ENCODE measurements around the gene CLASP2.
"Not testable (repeated sequence)": the region's sequence is repeated elsewhere in the genome, so short reads cannot be mapped to it uniquely, and the experiment has no call there.

CLASP2 gene

GRCh38 chr3:33717866-33718594 lies at the start of gene CLASP2:
Gene CLASP2, minus strand, starts transcription at chr3:33718254. Its CDS starts 252 bp downstream, at chr3:33718002.
- DNase-seq (ENCODE audit: low read depth in 1 of 2, low spot score in 1 of 2): peak; percentile 60 to 76

GRCh38 chr3:33758864-33759263 lies 40.8 kb upstream of the CLASP2 start:
- DNase-seq (ENCODE audit: low read depth in 1 of 2, low spot score in 1 of 2): no peak

DNA sequence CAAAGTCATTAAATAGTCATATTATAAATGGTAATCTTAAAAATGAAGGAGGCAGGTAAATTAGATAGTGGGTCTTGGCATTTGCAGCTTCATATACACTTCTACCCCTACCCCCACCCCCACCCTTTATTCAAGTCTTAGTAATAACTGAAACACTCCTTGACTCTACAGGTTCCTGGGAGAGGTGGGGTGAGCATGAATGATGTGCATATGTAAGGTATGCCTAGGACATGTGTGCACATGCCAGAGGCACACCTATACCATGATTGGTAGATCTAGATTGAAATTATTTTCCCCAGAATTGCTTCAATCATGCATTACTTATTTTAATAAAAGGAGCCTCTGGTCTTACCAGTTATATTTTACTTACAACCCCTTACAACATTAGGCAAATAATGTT lies 40.2 kb upstream of the CLASP2 start:
- DNase-seq (ENCODE audit: low read depth in 1 of 2, low spot score in 1 of 2): no peak

DNA sequence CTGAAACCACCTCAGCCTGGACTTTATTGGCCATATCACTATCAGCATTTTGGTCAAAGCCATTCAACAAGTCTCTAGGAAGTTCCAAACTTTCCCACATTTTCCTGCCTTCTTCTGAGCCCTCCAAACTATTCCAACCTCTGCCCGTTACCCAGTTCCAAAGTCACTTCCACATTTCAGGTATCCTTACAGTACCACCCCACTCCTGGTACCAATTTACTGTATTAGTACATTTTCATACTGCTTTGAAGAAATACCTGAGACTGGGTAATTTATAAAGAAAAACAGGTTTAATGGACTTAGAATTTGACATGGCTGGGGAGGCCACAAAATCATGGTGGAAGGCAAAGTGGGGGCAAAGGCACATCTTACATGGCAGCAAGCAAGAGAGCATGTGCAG lies 36.3 kb upstream of the CLASP2 start:
- not testable (repeated sequence) for DNase-seq (ENCODE audit: low read depth in 1 of 2, low spot score in 1 of 2)

- DNase-seq (ENCODE audit: low read depth in 1 of 2, low spot score in 1 of 2): no peak
Measured at GRCh38 chr3:33751336-33751735, 33.3 kb upstream of the CLASP2 start.

DNA sequence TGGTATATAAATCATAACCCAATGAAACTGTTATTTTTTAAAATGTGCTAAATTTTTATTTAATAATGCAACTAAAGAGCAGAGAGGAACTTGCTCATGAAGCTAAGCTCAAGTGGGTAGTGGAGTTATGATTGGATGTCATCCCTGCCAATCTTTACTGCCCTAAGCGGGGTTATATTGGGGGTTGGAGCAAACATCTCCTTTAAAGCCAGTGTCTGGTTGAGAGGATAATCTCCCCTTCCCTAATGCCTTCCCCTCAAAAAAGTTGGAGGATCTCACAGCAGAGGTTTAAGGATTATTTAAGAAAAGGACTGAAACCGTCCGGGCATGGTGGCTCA lies 32.1 kb upstream of the CLASP2 start:
- DNase-seq (ENCODE audit: low read depth in 1 of 2, low spot score in 1 of 2): no peak

DNA sequence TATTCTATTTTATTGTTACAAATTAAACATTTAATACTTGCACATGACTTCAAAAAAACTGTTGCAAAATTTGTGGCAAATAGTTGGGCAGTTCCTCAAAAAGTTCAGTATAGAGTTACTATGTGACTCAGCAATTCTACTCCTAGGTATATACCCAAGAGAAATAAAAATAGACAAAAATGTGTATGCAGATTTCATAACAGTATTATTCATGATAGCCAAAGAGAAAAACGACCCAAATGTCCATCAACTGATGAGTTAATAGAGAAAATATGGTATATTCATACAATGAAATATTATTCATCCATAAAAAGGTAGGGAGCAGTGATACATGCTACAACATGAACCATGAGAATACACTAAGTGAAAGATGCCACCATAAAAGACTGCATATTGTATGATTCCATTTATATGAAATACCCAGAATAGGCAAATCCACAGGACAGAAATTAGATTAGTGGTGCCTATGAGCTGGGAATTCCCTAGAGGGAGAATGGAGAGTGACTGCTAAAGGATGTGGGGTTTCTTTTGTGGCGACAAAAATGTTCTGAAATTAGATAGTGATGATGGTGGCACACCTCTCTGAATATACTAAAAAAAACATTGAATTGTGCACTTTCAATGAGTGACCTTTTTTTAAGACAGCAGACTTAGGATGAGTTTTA lies 31.6 kb upstream of the CLASP2 start:
- no peak for DNase-seq (ENCODE audit: low read depth in 1 of 2, low spot score in 1 of 2)

DNA sequence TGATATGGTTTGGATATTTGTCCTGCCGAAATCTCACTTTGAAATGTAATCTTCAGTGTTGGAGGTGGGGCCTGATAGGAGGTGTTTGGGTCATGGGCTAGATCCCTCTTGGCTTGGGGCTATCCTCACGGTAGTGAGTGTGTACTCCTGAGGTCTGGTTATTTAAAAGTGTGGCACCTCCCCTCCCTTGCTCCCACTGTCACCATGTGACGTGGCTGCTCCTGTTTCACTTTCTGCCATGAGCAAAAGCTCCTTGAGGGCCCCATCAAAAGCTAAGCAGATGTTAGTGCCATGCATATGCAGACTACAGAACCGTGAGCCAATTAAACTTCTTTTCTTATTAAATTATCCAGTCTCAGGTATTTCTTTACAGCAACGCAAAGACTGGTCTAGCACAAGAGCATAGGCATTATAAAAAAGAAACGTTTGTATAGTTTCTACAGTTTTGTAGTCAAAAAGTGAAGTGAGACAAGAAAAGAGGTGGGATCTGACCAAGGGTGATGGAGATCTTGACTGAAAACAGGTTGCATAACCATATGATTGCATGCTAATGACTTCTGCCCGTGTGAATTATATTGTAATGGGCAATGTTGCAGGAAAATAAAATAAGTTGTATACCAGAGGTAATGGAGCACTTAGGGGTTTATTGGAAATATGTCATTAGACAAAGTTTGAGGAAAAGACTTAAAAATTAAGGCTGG lies 28.5 kb upstream of the CLASP2 start:
- no peak for DNase-seq (ENCODE audit: low read depth in 1 of 2, low spot score in 1 of 2)

- no peak for DNase-seq (ENCODE audit: low read depth in 1 of 2, low spot score in 1 of 2)
Measured at GRCh38 chr3:33737146-33737545, 19.1 kb upstream of the CLASP2 start.

DNA sequence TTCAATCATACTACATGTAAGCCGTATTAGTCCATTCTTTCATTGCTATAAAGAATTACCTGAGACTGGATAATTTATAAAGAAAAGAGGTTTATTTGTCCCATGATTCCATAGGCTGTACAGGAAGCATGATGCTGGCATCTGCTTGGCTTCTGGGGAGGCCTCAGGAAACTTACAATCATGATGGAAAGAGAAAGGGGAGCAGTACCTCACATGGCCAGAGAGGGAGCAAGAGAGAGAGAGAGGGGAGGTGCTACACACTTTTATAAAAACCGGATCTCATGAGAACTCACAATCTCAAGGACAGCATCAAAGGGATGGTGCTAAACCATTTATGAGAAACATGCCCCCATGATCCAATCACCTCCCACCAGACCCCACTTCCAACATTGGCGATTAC lies 14.3 kb upstream of the CLASP2 start:
- no peak for DNase-seq (ENCODE audit: low read depth in 1 of 2, low spot score in 1 of 2)

GRCh38 chr3:33729993-33730392 lies 11.9 kb upstream of the CLASP2 start:
- DNase-seq (ENCODE audit: low read depth in 1 of 2, low spot score in 1 of 2): no peak

DNA sequence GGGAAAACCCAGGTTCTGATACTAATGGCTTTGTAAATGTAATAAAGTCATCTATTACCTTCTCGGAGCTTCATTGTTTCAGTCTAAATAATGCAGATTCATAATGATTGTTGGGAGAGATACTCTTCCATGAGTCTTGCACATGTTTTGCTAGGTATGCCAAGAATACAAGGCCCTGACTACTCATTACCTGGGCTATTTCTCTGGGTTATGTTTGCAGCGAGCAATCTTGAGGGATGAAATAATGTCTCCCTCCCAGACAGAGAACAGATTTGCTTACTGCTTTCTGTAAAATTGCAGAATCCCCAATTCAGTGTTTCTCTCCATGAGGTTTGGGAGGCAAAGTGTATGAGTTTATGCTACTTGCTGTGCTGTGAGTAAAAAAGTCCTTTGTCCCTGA lies 6.2 kb upstream of the CLASP2 start:
- no peak for DNase-seq (ENCODE audit: low read depth in 1 of 2, low spot score in 1 of 2)

DNA sequence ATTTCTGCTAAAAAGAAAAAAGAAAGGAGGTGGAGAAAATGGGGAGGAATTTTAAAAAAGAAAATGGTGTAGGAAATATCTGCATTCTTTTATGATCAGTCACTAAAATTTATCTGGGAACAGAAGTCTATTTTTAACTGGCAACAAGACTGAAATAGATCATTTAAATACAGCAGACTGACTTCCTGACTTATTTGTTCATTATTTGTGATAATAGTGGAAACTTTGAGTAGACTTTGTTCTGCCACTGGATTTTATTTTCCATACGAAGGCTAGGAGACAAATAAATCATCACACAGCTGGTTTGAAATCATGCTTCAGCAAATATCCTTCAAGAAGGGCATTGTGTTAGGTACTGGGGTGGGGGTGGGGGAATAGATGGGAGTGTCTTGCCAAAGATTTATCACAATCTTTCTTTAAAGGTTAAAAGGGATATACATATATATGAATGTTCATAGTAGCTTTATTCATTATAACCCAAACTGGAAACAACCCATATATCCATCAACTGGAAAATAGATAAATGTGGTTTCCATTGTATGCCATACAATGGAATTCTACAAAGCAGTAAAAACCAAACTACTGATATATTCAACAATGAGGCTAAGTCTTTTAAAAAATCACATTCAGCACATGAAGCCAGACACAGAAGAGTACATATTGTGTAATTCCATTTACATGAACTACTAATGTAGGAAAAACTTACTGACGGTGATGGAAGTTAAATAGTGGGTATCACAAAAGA lies 4.7 kb upstream of the CLASP2 start:
- DNase-seq (ENCODE audit: low read depth in 1 of 2, low spot score in 1 of 2): no peak

DNA sequence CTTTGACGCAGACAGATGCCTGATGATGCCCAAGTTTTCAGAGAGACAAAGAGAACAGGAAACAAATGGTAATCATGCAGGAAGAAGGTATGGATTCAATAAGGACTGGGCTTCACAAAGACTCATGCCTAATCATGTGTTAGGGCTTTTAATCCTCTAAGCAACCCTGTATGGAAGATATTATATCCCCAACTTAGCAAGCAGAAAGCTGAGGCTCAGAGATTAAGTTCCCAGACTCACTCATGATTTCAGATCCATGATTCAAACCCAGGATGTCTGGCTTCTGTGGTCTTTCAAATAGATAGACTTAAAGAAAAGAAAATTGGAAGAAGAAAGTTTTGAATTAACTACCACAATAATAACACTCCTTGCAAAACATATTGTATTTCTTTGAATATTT lies 4.1 kb upstream of the CLASP2 start:
- no peak for DNase-seq (ENCODE audit: low read depth in 1 of 2, low spot score in 1 of 2)

DNA sequence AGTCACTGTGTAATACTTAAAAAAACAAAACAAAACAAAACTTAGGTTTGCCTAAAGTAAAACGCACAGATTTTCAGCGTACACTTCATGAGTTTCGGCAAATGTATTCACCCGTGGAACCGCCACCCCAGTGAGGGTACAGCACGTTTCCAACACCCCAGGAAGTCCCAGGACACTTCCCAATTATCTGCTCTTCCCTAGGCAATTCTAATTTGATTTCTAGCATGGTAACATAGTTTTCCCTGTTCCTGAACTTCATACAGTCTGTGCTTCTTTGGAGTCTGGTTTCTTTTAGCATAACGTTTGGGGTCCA lies 497 bp upstream of the CLASP2 start:
- DNase-seq (ENCODE audit: low read depth in 1 of 2, low spot score in 1 of 2): no peak

- DNase-seq (ENCODE audit: low read depth in 1 of 2, low spot score in 1 of 2): peak in 1 of 2 donors; percentile 35
Measured at GRCh38 chr3:33717616-33717865, 513 bp downstream of the CLASP2 start.

- DNase-seq (ENCODE audit: low read depth in 1 of 2, low spot score in 1 of 2): no peak
Measured at GRCh38 chr3:33716227-33716626, 1.8 kb downstream of the CLASP2 start.

DNA sequence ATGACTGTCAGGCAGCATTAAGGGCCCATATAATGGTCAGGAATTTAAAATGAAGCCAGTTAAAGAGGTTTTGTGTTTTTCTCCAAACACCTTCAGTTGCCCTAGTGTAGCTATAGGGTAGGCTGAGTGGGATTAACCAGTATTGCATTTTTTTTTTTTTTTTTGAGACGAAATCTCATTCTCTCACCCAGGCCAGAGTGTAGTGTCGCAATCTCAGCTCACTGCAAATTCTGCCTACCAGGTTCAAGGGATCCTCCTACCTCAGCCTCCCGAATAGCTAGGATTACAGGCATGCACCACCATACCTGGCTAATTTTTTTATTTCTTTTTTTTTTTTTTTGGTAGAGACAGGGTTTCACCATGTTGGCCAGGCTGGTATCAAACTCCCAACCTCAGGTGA lies 7.0 kb downstream of the CLASP2 start:
- DNase-seq (ENCODE audit: low read depth in 1 of 2, low spot score in 1 of 2): no peak

- DNase-seq (ENCODE audit: low read depth in 1 of 2, low spot score in 1 of 2): no peak
Measured at GRCh38 chr3:33706056-33706455, 12.0 kb downstream of the CLASP2 start.

DNA sequence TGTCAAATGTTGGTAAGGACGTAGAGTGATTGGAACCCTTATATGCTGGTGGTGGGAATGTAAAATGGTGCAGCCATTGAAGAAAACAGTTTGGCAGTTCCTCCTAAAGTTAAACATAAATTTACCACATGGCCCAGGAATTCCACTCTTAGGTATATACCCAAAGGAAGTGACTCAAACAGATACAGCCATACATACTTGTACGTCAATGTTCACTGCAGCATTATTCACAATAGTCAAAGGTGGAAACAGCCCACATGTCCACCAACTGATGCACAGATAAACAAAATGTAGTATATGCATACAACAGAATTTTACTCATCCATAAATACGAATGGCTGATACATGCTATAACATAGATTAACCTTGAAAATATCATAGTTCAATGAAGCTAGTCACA lies 13.2 kb downstream of the CLASP2 start:
- DNase-seq (ENCODE audit: low read depth in 1 of 2, low spot score in 1 of 2): no peak

DNA sequence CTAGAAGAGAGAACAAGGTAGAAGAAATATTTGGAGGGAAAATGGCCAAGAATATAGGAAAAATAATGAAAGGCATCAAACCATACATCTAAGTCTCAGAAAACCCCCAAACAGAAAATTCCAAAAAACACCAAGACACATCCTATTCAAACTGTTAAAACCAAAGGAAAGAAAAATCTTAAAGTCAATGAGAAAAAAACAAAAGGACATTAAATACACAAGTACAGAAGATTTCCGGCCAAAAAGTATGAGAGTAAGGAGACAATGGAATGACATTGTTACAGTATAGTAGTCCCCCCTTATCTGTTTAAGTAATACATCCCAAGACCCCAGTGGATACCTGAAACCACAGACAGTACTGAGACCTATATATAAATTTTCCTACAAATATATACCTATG lies 18.8 kb downstream of the CLASP2 start:
- DNase-seq (ENCODE audit: low read depth in 1 of 2, low spot score in 1 of 2): no peak

DNA sequence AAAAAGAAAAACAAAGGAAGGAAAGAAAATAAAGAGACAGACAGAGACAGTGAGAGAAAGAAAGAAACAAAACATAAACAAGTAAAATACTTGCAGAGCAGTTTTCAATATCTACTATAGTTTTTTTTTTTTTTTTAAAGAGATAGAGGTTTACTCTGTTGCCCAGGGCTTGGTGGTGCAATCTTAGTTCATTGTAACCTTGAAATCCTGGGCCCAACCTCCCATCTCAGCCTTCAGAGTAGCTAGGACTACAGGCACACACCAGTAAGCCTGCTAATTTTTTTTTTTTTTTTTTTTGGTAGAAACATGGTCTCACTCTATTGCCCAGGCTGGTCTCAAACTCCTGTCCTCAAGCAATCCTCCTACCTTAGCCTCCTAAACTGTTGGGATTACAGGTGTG lies 23.1 kb downstream of the CLASP2 start:
- DNase-seq (ENCODE audit: low read depth in 1 of 2, low spot score in 1 of 2): no peak

All from stimulated activated CD4-positive, alpha-beta T cell treated with anti-CD3 and anti-CD28 coated beads, Interleukin-15, amount 100 ng/mL, for 1 hour (primary cell).